IPS DF 6.9 (cell line): Measurements from ENCODE around the gene ELMOD2.
"Not testable (repeated sequence)": the region's sequence is repeated elsewhere in the genome, so short reads cannot be mapped to it uniquely, and the experiment has no call there.

Source experiments
- DNase-seq: peaks from one replicate; pipeline ENCODE4 v3.0.0-alpha.2; 2013; ENCODE audit warnings: low read depth, low spot score
- H3K27ac ChIP-seq: one replicate; pipeline ENCODE4 v1.5.1; 2013; ENCODE audit warnings: low read length, control low read depth
- H3K27me3 ChIP-seq: 2 replicates; pipeline ENCODE4 v1.6.1; 2013; ENCODE audit warnings: mild to moderate bottlenecking, low read length; ENCODE audit not compliant: control insufficient read depth, insufficient read depth
- H3K36me3 ChIP-seq: 2 replicates; pipeline ENCODE4 v1.6.1; 2013; ENCODE audit warnings: low read length; ENCODE audit not compliant: control insufficient read depth, insufficient read depth
- H3K4me1 ChIP-seq: 2 replicates; pipeline ENCODE4 v1.6.1; 2013; ENCODE audit warnings: low read length; ENCODE audit not compliant: control insufficient read depth, insufficient read depth
- H3K4me3 ChIP-seq: 2 replicates; pipeline ENCODE4 v1.5.1; 2013; ENCODE audit warnings: mild to moderate bottlenecking, low read length
- H3K9me3 ChIP-seq: 2 replicates; pipeline ENCODE4 v1.6.1; 2013; ENCODE audit warnings: low read length, inconsistent platforms; ENCODE audit not compliant: control insufficient read depth, insufficient read depth
- WGBS: extraction: QIAGEN DNeasy Blood & Tissue Kit; methylation state at CpG from one replicate; pipeline ENCODE4 v1.1.7; 2013; ENCODE audit warnings: mixed read lengths, missing lambda C conversion rate; ENCODE audit not compliant: insufficient read length, insufficient coverage; 5-methylcytosine and 5-hydroxymethylcytosine counted together

ELMOD2 gene

GRCh38 chr4:140523857-140524742, at the start of gene ELMOD2:
ELMOD2 (plus strand) TSS chr4:140524168; CDS start chr4:140525429, 1,261 bp downstream.
- Histone ChIP-seq H3K4me1 (no peaks in the 10 kb centered on the region), H3K4me3 (peak within 1 kb of the TSS; percentile 67), H3K27ac (no peak within 1 kb of the TSS), H3K36me3 (no peaks in the 10 kb centered on the region; the same call in 1 of the 2 replicates), H3K27me3 (no peaks in the 10 kb centered on the region), H3K9me3 (no peaks in the 10 kb centered on the region)
- WGBS: no CpG with 5 or more reads among the region's 77 CpGs
- peak; percentile 84 for DNase-seq

- no peaks in the 10 kb centered on the region for H3K9me3 ChIP-seq
- 100% methylated on average over 1 of the region's 4 CpGs for WGBS
- DNase-seq: no peak
- H3K27me3 ChIP-seq: no peaks in the 10 kb centered on the region
- H3K27ac ChIP-seq: no peak overlapping the region
- no peaks in the 10 kb centered on the region for H3K36me3 ChIP-seq
- no peaks in the 10 kb centered on the region for H3K4me1 ChIP-seq
- H3K4me3 ChIP-seq: no peak overlapping the region
Measured at GRCh38 chr4:140483445-140483844, 40.5 kb upstream of the ELMOD2 start.

GRCh38 chr4:140485939-140486338, 38.0 kb upstream of the ELMOD2 start:
- H3K9me3 ChIP-seq: no peaks in the 10 kb centered on the region
- no peaks in the 10 kb centered on the region for H3K36me3 ChIP-seq
- no peaks in the 10 kb centered on the region for H3K27me3 ChIP-seq
- no peak for DNase-seq
- H3K27ac ChIP-seq: no peak overlapping the region
- no peaks in the 10 kb centered on the region for H3K4me1 ChIP-seq
- no peak overlapping the region for H3K4me3 ChIP-seq
- WGBS: no CpG with 5 or more reads among the region's 1 CpG

GRCh38 chr4:140497405-140497746, 26.6 kb upstream of the ELMOD2 start:
- Histone ChIP-seq H3K4me1 (no peaks in the 10 kb centered on the region), H3K27me3 (peaks cover 25% of the 10 kb centered on the region), H3K36me3 (no peaks in the 10 kb centered on the region), H3K4me3 (peak overlapping the region; percentile 43; the same call in 1 of the 2 replicates), H3K27ac (no peak overlapping the region), H3K9me3 (no peaks in the 10 kb centered on the region)
- WGBS: no CpG with 5 or more reads among the region's 11 CpGs
- DNase-seq: no peak

- H3K4me1 ChIP-seq: no peaks in the 10 kb centered on the region
- WGBS: no CpG with 5 or more reads among the region's 68 CpGs
Measured at GRCh38 chr4:140497747-140498636, 26.0 kb upstream of the ELMOD2 start, which contains the start of gene MGAT4D. MGAT4D (minus strand) TSS chr4:140498293; CDS start chr4:140498222, 71 bp downstream.

GRCh38 chr4:140499391-140499790, 24.6 kb upstream of the ELMOD2 start:
- no CpG with 5 or more reads among the region's 4 CpGs for WGBS
- H3K4me3 ChIP-seq: no peak overlapping the region
- no peaks in the 10 kb centered on the region for H3K9me3 ChIP-seq
- DNase-seq: no peak
- H3K36me3 ChIP-seq: no peaks in the 10 kb centered on the region
- no peaks in the 10 kb centered on the region for H3K4me1 ChIP-seq
- H3K27me3 ChIP-seq: peaks cover 25% of the 10 kb centered on the region
- no peak overlapping the region for H3K27ac ChIP-seq

More at GRCh38 chr4:140497747-140498636, 26.0 kb upstream of the ELMOD2 start, which contains the start of gene MGAT4D:
- Histone ChIP-seq H3K27ac (no peak within 1 kb of the TSS), H3K4me3 (peak within 1 kb of the TSS; percentile 43; the same call in 1 of the 2 replicates), H3K27me3 (peaks cover 25% of the 10 kb centered on the region), H3K36me3 (no peaks in the 10 kb centered on the region), H3K9me3 (no peaks in the 10 kb centered on the region)
- peak; percentile 2 for DNase-seq

- Histone ChIP-seq H3K27me3 (peaks cover 8% of the 10 kb centered on the region; the same call in 1 of the 2 replicates), H3K4me1 (no peaks in the 10 kb centered on the region)
Measured at GRCh38 chr4:140504261-140504660, 19.7 kb upstream of the ELMOD2 start.

GRCh38 chr4:140513765-140514164, 10.2 kb upstream of the ELMOD2 start:
- not testable (repeated sequence) for H3K4me1 ChIP-seq
- WGBS: no CpG with 5 or more reads among the region's 5 CpGs

More at GRCh38 chr4:140504261-140504660, 19.7 kb upstream of the ELMOD2 start:
- Histone ChIP-seq H3K4me3 (no peak overlapping the region), H3K27ac (no peak overlapping the region), H3K36me3 (no peaks in the 10 kb centered on the region), H3K9me3 (no peaks in the 10 kb centered on the region)
- DNase-seq: no peak

GRCh38 chr4:140515423-140515822, 8.5 kb upstream of the ELMOD2 start:
- WGBS: no CpG with 5 or more reads among the region's 1 CpG
- Histone ChIP-seq H3K4me3 (no peak overlapping the region), H3K27ac (no peak overlapping the region), H3K9me3 (no peaks in the 10 kb centered on the region), H3K36me3 (no peaks in the 10 kb centered on the region), H3K27me3 (no peaks in the 10 kb centered on the region), H3K4me1 (no peaks in the 10 kb centered on the region)
- DNase-seq: no peak

More at GRCh38 chr4:140513765-140514164, 10.2 kb upstream of the ELMOD2 start:
- not testable (repeated sequence) for DNase-seq, H3K4me3 ChIP-seq, H3K27ac ChIP-seq, H3K9me3 ChIP-seq, H3K36me3 ChIP-seq, H3K27me3 ChIP-seq

GRCh38 chr4:140523370-140523856, 555 bp upstream of the ELMOD2 start:
- H3K36me3 ChIP-seq: no peaks in the 10 kb centered on the region; the same call in 1 of the 2 replicates
- H3K4me3 ChIP-seq: no peak overlapping the region
- no peak overlapping the region for H3K27ac ChIP-seq
- no peaks in the 10 kb centered on the region for H3K4me1 ChIP-seq
- no peaks in the 10 kb centered on the region for H3K9me3 ChIP-seq
- no CpG with 5 or more reads among the region's 8 CpGs for WGBS
- no peaks in the 10 kb centered on the region for H3K27me3 ChIP-seq
- DNase-seq: no peak
